GM23338 (cell line): ENCODE measurements around the gene NDC80. TPM values are rescaled to one million over a fixed set of nuclear protein-coding genes. Genes with fewer than 3 reads are reported as not detected.

Experiments used
- ATAC-seq: fragments of 200-7000 bp; cut with Tn5 transposase; 3 replicates; pipeline ENCODE4 v1.9.1; 2020
- DNase-seq: peaks from one replicate; pipeline ENCODE4 v3.0.0-alpha.2; 2015; ENCODE audit warnings: low spot score
- H2AFZ ChIP-seq: fragments of 200-600 bp; sonication (generic); 2 replicates; pipeline ENCODE4 v1.8.0; 2016; ENCODE audit warnings: antibody characterized with exemption, mild to moderate bottlenecking, moderate library complexity
- H3F3A ChIP-seq: fragments of 200-600 bp; sonication (generic); replicated peaks from 2 replicates; pipeline ENCODE4 v1.8.0; 2017; ENCODE audit warnings: antibody characterized with exemption, mixed run types, low read depth
- H3K27ac ChIP-seq: fragments of 200-600 bp; sonication (generic); 2 replicates; pipeline ENCODE4 v1.6.1; 2016; ENCODE audit warnings: low read depth
- H3K27me3 ChIP-seq: fragments of 200-600 bp; sonication (generic); 2 replicates; pipeline ENCODE4 v1.8.0; 2016; ENCODE audit warnings: mild to moderate bottlenecking, mixed run types, moderate library complexity; ENCODE audit not compliant: insufficient read depth
- H3K36me3 ChIP-seq: fragments of 200-600 bp; sonication (generic); 2 replicates; pipeline ENCODE4 v1.8.0; 2016; ENCODE audit warnings: mild to moderate bottlenecking; ENCODE audit not compliant: insufficient read depth
- H3K4me1 ChIP-seq: fragments of 200-600 bp; sonication (generic); 2 replicates; pipeline ENCODE4 v1.8.0; 2016; ENCODE audit warnings: mild to moderate bottlenecking, moderate library complexity; ENCODE audit not compliant: insufficient read depth
- H3K4me2 ChIP-seq: fragments of 200-600 bp; sonication (generic); 2 replicates; pipeline ENCODE4 v1.7.1; 2017; ENCODE audit warnings: mixed run types
- H3K4me3 ChIP-seq: fragments of 200-600 bp; sonication (generic); 2 replicates; pipeline ENCODE4 v1.6.1; 2016; ENCODE audit warnings: mixed run types
- H3K79me2 ChIP-seq: fragments of 200-600 bp; sonication (generic); replicated peaks from 2 replicates; pipeline ENCODE4 v1.8.0; 2017; ENCODE audit warnings: mild to moderate bottlenecking; ENCODE audit not compliant: insufficient read depth
- H3K9me2 ChIP-seq: fragments of 200-600 bp; sonication (generic); 2 replicates; pipeline ENCODE4 v1.8.0; 2017; ENCODE audit not compliant: insufficient read depth
- H4K20me1 ChIP-seq: fragments of 200-600 bp; sonication (generic); replicated peaks from 2 replicates; pipeline ENCODE4 v1.8.0; 2017; ENCODE audit warnings: mild to moderate bottlenecking; ENCODE audit not compliant: insufficient read depth
- H3K27ac Mint-ChIP-seq: 2 replicates; pipeline ENCODE4 v1.8.0; 2020; ENCODE audit warnings: inconsistent platforms, mild to moderate bottlenecking, moderate library complexity, mixed read lengths
- H3K27me3 Mint-ChIP-seq: 3 replicates; pipeline ENCODE4 v1.8.0; 2022; ENCODE audit warnings: low read depth, mild to moderate bottlenecking, moderate library complexity, mixed read lengths, inconsistent platforms; ENCODE audit not compliant: insufficient read depth, poor library complexity
- H3K36me3 Mint-ChIP-seq: 3 replicates; pipeline ENCODE4 v1.8.0; 2021; ENCODE audit warnings: low read depth, mild to moderate bottlenecking, inconsistent platforms, moderate library complexity, mixed read lengths
- H3K4me1 Mint-ChIP-seq: 3 replicates; pipeline ENCODE4 v1.8.0; 2020; ENCODE audit warnings: mild to moderate bottlenecking, inconsistent platforms, mixed read lengths
- H3K4me3 Mint-ChIP-seq: 3 replicates; pipeline ENCODE4 v1.8.0; 2021; ENCODE audit warnings: moderate library complexity, mild to moderate bottlenecking, inconsistent platforms, mixed read lengths
- H3K9me3 Mint-ChIP-seq: 3 replicates; pipeline ENCODE4 v1.8.0; 2020; ENCODE audit warnings: moderate library complexity, mild to moderate bottlenecking, inconsistent platforms, mixed read lengths
- CREB1 ChIP-seq: fragments of 250-450 bp; sonication (Bioruptor Pico); IDR thresholded peaks from 2 replicates; pipeline ENCODE4 v1.5.0; 2020; ENCODE audit warnings: low read depth, mild to moderate bottlenecking, moderate library complexity
- CTCF ChIP-seq, 2 experiments: fragments of 200-600 bp in 1 of 2; sonication (generic) in 1 of 2; conservative IDR thresholded peaks; 2 replicates each; pipeline versions ENCODE4 v1.5.1 to v1.6.1; 2016 to 2017; ENCODE audit warnings: antibody characterized with exemption in 2 of 2, low read depth in 2 of 2, mild to moderate bottlenecking in 2 of 2, moderate library complexity in 1 of 2
- ETS1 ChIP-seq: IDR thresholded peaks from 2 replicates; pipeline ENCODE4 v1.6.1; 2016; ENCODE audit warnings: antibody characterized with exemption
- EZH2 ChIP-seq: fragments of 200-600 bp; sonication (generic); IDR thresholded peaks from one replicate; pipeline ENCODE4 v1.8.0; 2017; ENCODE audit warnings: antibody characterized with exemption, mild to moderate bottlenecking, low read depth; ENCODE audit not compliant: unreplicated experiment
- EZH2phosphoT487 ChIP-seq: fragments of 200-600 bp; sonication (generic); IDR thresholded peaks from one replicate; pipeline ENCODE4 v1.8.1; 2018; ENCODE audit warnings: antibody characterized with exemption; ENCODE audit not compliant: unreplicated experiment
- JUNB ChIP-seq: IDR thresholded peaks from one replicate; pipeline ENCODE4 v1.6.1; 2016; ENCODE audit warnings: antibody characterized with exemption; ENCODE audit not compliant: unreplicated experiment
- NANOG ChIP-seq: IDR thresholded peaks from 2 replicates; pipeline ENCODE4 v1.6.1; 2016; ENCODE audit warnings: antibody characterized with exemption, borderline replicate concordance
- POLR2AphosphoS5 ChIP-seq: IDR thresholded peaks from 2 replicates; pipeline ENCODE4 v1.6.1; 2016; ENCODE audit warnings: antibody characterized with exemption, low read depth
- REST ChIP-seq: IDR thresholded peaks from one replicate; pipeline ENCODE4 v1.6.1; 2018; ENCODE audit warnings: antibody characterized with exemption; ENCODE audit not compliant: unreplicated experiment
- STAT1 ChIP-seq: IDR thresholded peaks from one replicate; pipeline ENCODE4 v1.6.1; 2016; ENCODE audit warnings: antibody characterized with exemption; ENCODE audit not compliant: unreplicated experiment
- ZNF114 ChIP-seq: fragments of 250-450 bp; sonication (Bioruptor Pico); IDR thresholded peaks from 2 replicates; pipeline ENCODE4 v1.5.0; 2020; ENCODE audit warnings: mild to moderate bottlenecking, moderate library complexity
- ZNF331 ChIP-seq: fragments of 250-450 bp; sonication (Bioruptor Pico); IDR thresholded peaks from 2 replicates; pipeline ENCODE4 v1.5.0; 2020; ENCODE audit warnings: low read depth, mild to moderate bottlenecking, moderate library complexity
- ZNF462 ChIP-seq: fragments of 250-450 bp; sonication (Bioruptor Pico); IDR thresholded peaks from 2 replicates; pipeline ENCODE4 v1.5.0; 2020; ENCODE audit warnings: mild to moderate bottlenecking, moderate library complexity
- polyA plus RNA-seq: library from polyadenylated mRNA; unstranded; fragments of >200 nt; fragmentation: Nextera tagmentation; extraction: Ambion mirVana; gene quantifications from 2 replicates; pipeline ENCODE4 v1.2.1, GENCODE V29; 2016
- total RNA-seq: library from RNA; depleted of rRNA; stranded (reverse); fragments of >200 nt; shearing (Covaris generic); gene quantifications from 2 replicates; pipeline ENCODE4 v1.2.3, GENCODE V29; 2014

The NDC80 gene
- total and polyA plus RNA-seq, 2 experiments from 2014 or later = 36.6 to 58.4 TPM

- ATAC-seq (no peak), DNase-seq (no peak)
- no peak overlapping the region for H3K4me2 ChIP-seq
- peaks cover 1% of the 10 kb centered on the region for H3K27me3 Mint-ChIP-seq
- no peaks in the 10 kb centered on the region for H3K36me3 Mint-ChIP-seq
- H3K27ac ChIP-seq = no peak overlapping the region
- no peak overlapping the region for H3K4me3 ChIP-seq
- TF ChIP-seq ZNF114 (CRISPR knock-in tag) = no peak
- TF ChIP-seq CTCF (conservative IDR thresholded peaks at IDR 0.05; ENCODE audit: low read depth in 2 of 2) = no peak
- no peak for TF ChIP-seq CREB1 (CRISPR knock-in tag)
- no peak for TF ChIP-seq EZH2
- no peak for TF ChIP-seq NANOG
- no peak for TF ChIP-seq JUNB
- no peak for TF ChIP-seq REST
- TF ChIP-seq ZNF462 = no peak
- TF ChIP-seq POLR2AphosphoS5 = no peak
- TF ChIP-seq ZNF331 (CRISPR knock-in tag) = no peak
- no peak for TF ChIP-seq EZH2phosphoT487
- no peak for TF ChIP-seq ETS1
- no peak for TF ChIP-seq STAT1
- no peaks in the 10 kb centered on the region for H3K9me3 Mint-ChIP-seq
- no peaks in the 10 kb centered on the region for H3K4me1 ChIP-seq
- H3K4me1 Mint-ChIP-seq = peaks cover 7% of the 10 kb centered on the region; the same call in 2 of the 3 replicates
- H3K9me2 ChIP-seq = no peaks in the 10 kb centered on the region
- H2AFZ ChIP-seq = no peak overlapping the region
- H3K27me3 ChIP-seq = no peaks in the 10 kb centered on the region
- H3K4me3 Mint-ChIP-seq = no peak overlapping the region
- H3K79me2 ChIP-seq = no peaks in the 10 kb centered on the region
- no peaks in the 10 kb centered on the region for H4K20me1 ChIP-seq
- H3F3A ChIP-seq = no peaks in the 10 kb centered on the region
- H3K27ac Mint-ChIP-seq = no peak overlapping the region
- H3K36me3 ChIP-seq = no peaks in the 10 kb centered on the region
These were observed 45.0 kb upstream of the NDC80 start for GRCh38 chr18:2526329-2526728.
